Suppressor macrophage (primary cell): ENCODE data around the gene UNC5CL.

Experiments used
- DNase-seq, 4 experiments: peaks; one replicate each; pipeline ENCODE4 v3.0.0-alpha.2; 2020 to 2022

The UNC5CL gene

DNA sequence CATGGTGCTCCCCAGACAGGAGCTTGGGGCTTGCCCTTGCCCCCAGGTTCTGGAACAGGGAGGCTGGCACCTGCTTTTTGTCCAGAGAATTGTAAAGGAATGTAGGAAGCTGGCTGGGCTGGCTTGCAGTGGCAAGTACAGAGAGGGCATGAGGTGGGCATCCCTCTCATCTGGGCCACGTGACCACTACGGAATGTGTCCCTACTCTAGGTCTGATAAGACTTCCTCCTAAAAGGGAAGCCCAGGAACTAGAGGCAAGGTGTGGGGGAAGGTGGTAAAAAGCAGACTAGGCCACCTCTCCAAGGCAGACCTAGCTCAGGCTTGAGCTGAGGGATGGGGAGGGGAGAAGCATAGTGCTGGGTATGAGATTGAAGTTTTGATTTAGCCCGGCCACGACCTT lies 38.8 kb downstream of the UNC5CL start:
- DNase-seq, result no peak

GRCh38 chr6:40999569-40999968 lies 39.5 kb downstream of the UNC5CL start:
- DNase-seq, result peak; percentile 89 to 94 (median 93)

- DNase-seq, result no peak
Observed at GRCh38 chr6:40998661-40999060, 40.4 kb downstream of the UNC5CL start.

- no peak for DNase-seq
Observed at GRCh38 chr6:40997234-40997957, 41.6 kb downstream of the UNC5CL start.

GRCh38 chr6:40996591-40997233 lies 42.3 kb downstream of the UNC5CL start:
- no peak for DNase-seq

GRCh38 chr6:40992746-40993145 lies 46.3 kb downstream of the UNC5CL start:
- no peak for DNase-seq

DNA sequence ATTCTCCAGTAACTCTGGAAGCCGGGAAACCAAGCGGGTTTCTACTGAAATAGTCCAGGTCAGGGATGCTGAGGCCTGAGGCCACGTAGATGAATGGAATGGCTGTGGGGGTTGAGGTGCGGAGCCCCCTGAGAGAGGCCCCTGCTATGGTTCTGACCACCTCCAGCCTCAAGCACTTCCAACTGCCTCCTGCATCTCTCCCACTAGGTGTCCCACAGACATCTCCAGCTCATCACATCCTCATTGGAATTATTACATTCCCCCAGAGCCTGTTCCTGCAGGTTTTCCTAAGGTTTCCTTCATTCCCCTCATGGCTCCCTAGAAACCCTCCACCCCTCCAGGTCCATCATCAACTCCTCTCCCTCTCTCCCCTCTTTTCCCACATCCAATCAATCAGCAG lies 48.7 kb downstream of the UNC5CL start:
- DNase-seq, result no peak

DNA sequence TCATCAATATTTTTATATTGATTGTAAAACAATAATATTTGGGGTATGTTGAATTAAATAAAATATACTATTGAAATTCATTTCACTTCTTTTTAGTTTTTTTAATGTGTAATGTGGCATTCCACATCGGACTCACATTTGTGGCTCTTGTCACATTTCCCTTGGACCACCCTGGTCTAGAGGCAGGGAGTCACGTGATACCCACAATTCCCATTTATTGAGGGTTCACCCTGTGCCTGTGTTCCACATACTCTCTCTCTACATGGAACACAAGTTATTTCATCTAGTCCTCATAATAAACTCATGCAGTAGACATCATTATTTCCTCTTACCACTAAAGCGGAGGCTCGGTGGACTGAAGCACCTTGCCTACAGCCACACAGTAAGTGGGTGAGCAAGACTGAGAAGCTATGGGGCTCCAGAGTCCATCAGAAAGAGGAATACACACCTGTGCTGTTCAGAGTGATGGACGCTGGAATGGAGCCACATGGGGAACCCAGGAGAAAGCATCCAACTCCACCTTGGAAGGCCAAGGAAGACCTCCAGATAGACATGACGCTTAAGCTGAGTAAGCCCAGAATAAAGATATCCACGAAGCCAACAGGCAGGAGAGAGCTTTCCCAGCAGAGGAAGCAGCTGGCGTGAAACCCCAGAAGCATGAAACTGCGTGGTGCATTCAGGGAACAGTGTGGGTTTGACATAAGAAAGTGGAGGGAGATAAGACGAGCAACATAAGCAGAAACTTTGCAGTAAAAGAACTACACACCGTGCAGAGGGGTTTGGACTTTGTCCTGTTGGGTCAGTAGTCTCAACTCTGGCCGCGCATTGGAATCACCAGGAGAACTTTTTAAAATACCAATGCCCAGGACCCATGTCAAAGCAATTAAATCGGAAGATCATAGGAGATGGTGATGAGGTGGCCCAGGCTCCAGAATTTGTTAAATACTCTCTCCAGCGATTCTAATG lies 49.5 kb downstream of the UNC5CL start:
- DNase-seq, result no peak

DNA sequence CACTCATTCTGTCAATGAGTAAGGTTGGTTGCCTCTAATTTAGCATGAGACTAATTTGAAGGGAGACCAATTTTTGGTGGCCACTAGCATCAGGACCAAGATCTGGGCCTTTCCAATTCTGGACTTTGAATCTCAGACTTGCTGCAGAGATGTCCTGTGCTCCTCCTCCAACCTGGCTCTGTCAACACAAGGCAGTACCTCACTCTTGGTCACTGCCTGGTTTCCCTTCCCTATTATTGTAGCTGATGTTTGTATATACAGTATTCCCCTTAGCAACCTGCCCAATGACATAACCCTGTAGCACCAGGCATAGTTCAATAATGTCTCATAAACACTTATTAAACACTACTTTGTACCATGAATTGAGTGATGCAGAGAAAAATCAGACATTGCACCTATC lies 50.4 kb downstream of the UNC5CL start:
- peak in 2 of 4 experiments; percentile 26 to 33 for DNase-seq

GRCh38 chr6:40986921-40987819 lies 51.9 kb downstream of the UNC5CL start:
- no peak for DNase-seq

DNA sequence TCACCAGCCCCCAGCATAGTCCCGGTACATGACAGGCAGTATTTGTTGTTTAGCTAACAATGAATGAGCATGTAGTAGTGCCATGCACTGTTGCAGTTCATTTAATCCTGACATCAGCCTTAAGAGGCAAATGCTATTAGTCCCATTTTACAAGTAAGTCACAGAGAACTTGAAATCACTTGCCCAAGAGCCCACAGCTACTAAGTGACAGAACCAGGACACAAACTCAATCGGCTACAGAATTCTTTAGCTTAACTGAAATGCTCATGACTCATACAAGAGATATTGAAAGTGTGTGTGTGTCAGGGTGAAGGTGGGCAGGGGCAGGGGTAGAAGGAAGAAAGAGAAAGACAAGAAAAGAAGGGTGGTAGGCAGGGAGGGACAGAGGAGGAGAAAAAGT lies 52.7 kb downstream of the UNC5CL start:
- no peak for DNase-seq

- DNase-seq, result no peak
Observed at GRCh38 chr6:40983752-40984151, 55.3 kb downstream of the UNC5CL start.

DNA sequence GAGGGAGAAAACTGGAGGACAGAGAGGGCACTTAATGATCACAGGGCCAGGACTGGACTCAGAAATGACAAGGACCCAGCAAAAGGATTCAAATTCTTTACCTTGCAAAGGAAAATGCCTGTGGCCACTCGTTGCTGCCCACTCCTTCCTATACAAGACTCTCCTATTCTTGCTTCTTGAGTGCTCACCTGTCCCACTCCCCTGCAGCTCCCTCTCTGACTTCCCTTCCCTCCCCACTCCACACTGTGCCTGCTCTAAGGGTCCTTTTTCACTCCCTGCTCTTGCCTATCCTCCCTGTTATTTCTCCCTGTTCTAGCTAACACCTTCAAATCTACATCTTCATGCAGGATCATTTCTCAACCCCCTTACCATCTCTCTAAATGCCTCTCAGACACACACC lies 56.1 kb downstream of the UNC5CL start:
- DNase-seq, result no peak

- DNase-seq, result no peak
Observed at GRCh38 chr6:40978687-40979289, 60.2 kb downstream of the UNC5CL start.

- DNase-seq, result no peak
Observed at GRCh38 chr6:40977695-40978094, 61.3 kb downstream of the UNC5CL start.

DNA sequence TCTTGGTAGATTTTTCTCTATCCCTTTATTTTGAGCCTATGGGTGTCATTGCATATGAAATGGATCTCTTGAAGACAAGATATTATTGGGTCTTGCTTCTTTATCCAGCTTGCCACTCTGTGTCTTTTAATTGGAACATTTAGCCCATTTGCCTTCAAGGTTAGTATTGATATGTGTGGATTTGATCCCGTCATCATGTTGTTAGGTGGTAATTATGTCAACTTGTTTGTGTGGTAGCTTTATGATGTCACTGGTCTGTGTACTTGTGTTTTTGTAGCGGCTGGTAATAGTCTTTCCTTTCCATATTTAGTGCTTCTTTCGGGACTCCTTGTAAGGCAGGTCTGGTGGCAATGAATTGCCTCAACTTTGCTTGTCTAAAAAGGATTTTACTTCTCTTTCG lies 61.9 kb downstream of the UNC5CL start:
- DNase-seq, result no peak
